Neural progenitor cell (in vitro differentiated cells): Measurements from ENCODE around the gene PIK3R2. TPM values are rescaled to one million over a fixed set of nuclear protein-coding genes. Genes with fewer than 3 reads are reported as not detected.
A peak's percentile ranks its signal among the peaks of the same experiment; 100 is the strongest.

Source experiments
- DNase-seq: peaks from one replicate; pipeline ENCODE4 v3.0.0-alpha.2; 2016; ENCODE audit warnings: low spot score
- H2AFZ ChIP-seq: fragments of 200-600 bp; sonication (generic); replicated peaks from 2 replicates; pipeline ENCODE4 v1.6.1; 2016; ENCODE audit warnings: antibody characterized with exemption
- H3F3A ChIP-seq: fragments of 200-600 bp; sonication (generic); 2 replicates; pipeline ENCODE4 v1.6.1; 2016; ENCODE audit warnings: antibody characterized with exemption, low read depth
- H3K27ac ChIP-seq: fragments of 200-600 bp; sonication (generic); 2 replicates; pipeline ENCODE4 v1.5.1; 2016; ENCODE audit warnings: mild to moderate bottlenecking
- H3K27me3 ChIP-seq: fragments of 200-600 bp; sonication (generic); 2 replicates; pipeline ENCODE4 v1.6.1; 2016; ENCODE audit warnings: mild to moderate bottlenecking, moderate library complexity
- H3K36me3 ChIP-seq: fragments of 200-600 bp; sonication (generic); 2 replicates; pipeline ENCODE4 v1.5.1; 2016
- H3K4me1 ChIP-seq: fragments of 200-600 bp; sonication (generic); 2 replicates; pipeline ENCODE4 v1.6.1; 2016; ENCODE audit warnings: mixed run types
- H3K4me2 ChIP-seq: fragments of 200-600 bp; sonication (generic); 2 replicates; pipeline ENCODE4 v1.6.1; 2016
- H3K4me3 ChIP-seq: fragments of 200-600 bp; sonication (generic); 2 replicates; pipeline ENCODE4 v1.5.1; 2016
- H3K79me2 ChIP-seq: fragments of 200-600 bp; sonication (generic); 2 replicates; pipeline ENCODE4 v1.6.1; 2016; ENCODE audit warnings: low read depth
- H3K9ac ChIP-seq: fragments of 200-600 bp; sonication (generic); 2 replicates; pipeline ENCODE4 v1.6.1; 2016
- H3K9me3 ChIP-seq: fragments of 200-600 bp; sonication (generic); 2 replicates; pipeline ENCODE4 v1.5.1; 2016; ENCODE audit warnings: low read depth
- H4K20me1 ChIP-seq: fragments of 200-600 bp; sonication (generic); 2 replicates; pipeline ENCODE4 v1.6.1; 2016; ENCODE audit warnings: low read depth
- H3K27ac Mint-ChIP-seq: 3 replicates; pipeline ENCODE4 v1.8.0; 2021; ENCODE audit warnings: mixed read lengths
- H3K27me3 Mint-ChIP-seq: 2 replicates; pipeline ENCODE4 v1.8.0; 2022; ENCODE audit warnings: low read depth, mild to moderate bottlenecking, inconsistent platforms, moderate library complexity, mixed read lengths; ENCODE audit not compliant: insufficient read depth
- H3K36me3 Mint-ChIP-seq: 3 replicates; pipeline ENCODE4 v1.8.0; 2021; ENCODE audit warnings: mixed read lengths
- H3K4me1 Mint-ChIP-seq: 3 replicates; pipeline ENCODE4 v1.8.0; 2021; ENCODE audit warnings: mixed read lengths
- H3K4me3 Mint-ChIP-seq: 3 replicates; pipeline ENCODE4 v1.8.0; 2021; ENCODE audit warnings: mild to moderate bottlenecking, moderate library complexity, mixed read lengths
- H3K9me3 Mint-ChIP-seq: 3 replicates; pipeline ENCODE4 v1.8.0; 2020; ENCODE audit warnings: mixed read lengths
- CTCF ChIP-seq: fragments of 200-600 bp; sonication (generic); IDR thresholded peaks from 2 replicates; pipeline ENCODE4 v1.5.1; 2017; ENCODE audit warnings: antibody characterized with exemption, mild to moderate bottlenecking
- EZH2 ChIP-seq: fragments of 200-600 bp; sonication (generic); IDR thresholded peaks from 2 replicates; pipeline ENCODE4 v1.6.1; 2017; ENCODE audit warnings: antibody characterized with exemption, mild to moderate bottlenecking, moderate library complexity
- EZH2phosphoT487 ChIP-seq: fragments of 200-600 bp; sonication (generic); IDR thresholded peaks from 2 replicates; pipeline ENCODE4 v1.6.1; 2017; ENCODE audit warnings: antibody characterized with exemption
- total RNA-seq: library from RNA; depleted of rRNA; stranded (reverse); fragments of >200 nt; gene quantifications from 2 replicates; pipeline ENCODE4 v1.2.3, GENCODE V29; 2015; ENCODE audit warnings: low replicate concordance

The PIK3R2 gene
- total RNA-seq, 1 donor from 2014 or later: 21.4 TPM

- peak within 1 kb of the TSS; percentile 77 for H2AFZ ChIP-seq
- peak within 1 kb of the TSS; percentile 77 for H3K4me3 Mint-ChIP-seq
- no peaks in the 10 kb centered on the region for H4K20me1 ChIP-seq
- H3K27ac ChIP-seq: no peak within 1 kb of the TSS
- H3K9me3 Mint-ChIP-seq: peaks cover 2% of the 10 kb centered on the region
- no peaks in the 10 kb centered on the region for H3K4me1 ChIP-seq
- H3K9ac ChIP-seq: no peak within 1 kb of the TSS
- no peak within 1 kb of the TSS for H3K27ac Mint-ChIP-seq
- no peaks in the 10 kb centered on the region for H3K79me2 ChIP-seq
- DNase-seq: peak; percentile 76
- H3K27me3 Mint-ChIP-seq: peaks cover 27% of the 10 kb centered on the region
- H3K27me3 ChIP-seq: peaks cover 30% of the 10 kb centered on the region
- H3F3A ChIP-seq: peaks cover 17% of the 10 kb centered on the region
- no peaks in the 10 kb centered on the region for H3K36me3 Mint-ChIP-seq
- H3K36me3 ChIP-seq: no peaks in the 10 kb centered on the region
- TF ChIP-seq EZH2phosphoT487 (peak; percentile 28), CTCF (no peak), EZH2 (peak; percentile 66)
- H3K4me3 ChIP-seq: peak within 1 kb of the TSS; percentile 48
- H3K9me3 ChIP-seq: no peaks in the 10 kb centered on the region
- H3K4me2 ChIP-seq: peak within 1 kb of the TSS; percentile 95
- H3K4me1 Mint-ChIP-seq: peaks cover 5% of the 10 kb centered on the region
Measured at GRCh38 chr19:18173572-18174288, 20.8 kb downstream of the PIK3R2 start, which contains the start of gene IFI30. IFI30 (plus strand) TSS chr19:18173813; CDS start chr19:18173842, 29 bp downstream.

GRCh38 chr19:18174983-18175382, 22.0 kb downstream of the PIK3R2 start:
- DNase-seq: no peak

GRCh38 chr19:18176367-18177310, 23.7 kb downstream of the PIK3R2 start:
- H3K4me1 Mint-ChIP-seq: peaks cover 2% of the 10 kb centered on the region
- Histone ChIP-seq H3F3A (peaks cover 17% of the 10 kb centered on the region), H3K79me2 (no peaks in the 10 kb centered on the region), H4K20me1 (no peaks in the 10 kb centered on the region), H3K36me3 (no peaks in the 10 kb centered on the region), H3K27ac (no peak overlapping the region), H2AFZ (no peak overlapping the region), H3K4me1 (no peaks in the 10 kb centered on the region), H3K4me3 (no peak overlapping the region), H3K4me2 (no peak overlapping the region), H3K9ac (no peak overlapping the region), H3K9me3 (no peaks in the 10 kb centered on the region), H3K27me3 (peaks cover 30% of the 10 kb centered on the region)
- TF ChIP-seq CTCF: no peak
- TF ChIP-seq EZH2: no peak
- no peak for TF ChIP-seq EZH2phosphoT487
- H3K4me3 Mint-ChIP-seq: no peak overlapping the region
- no peaks in the 10 kb centered on the region for H3K36me3 Mint-ChIP-seq
- peaks cover 31% of the 10 kb centered on the region for H3K27me3 Mint-ChIP-seq
- no peak for DNase-seq
- H3K27ac Mint-ChIP-seq: peak overlapping the region; percentile 41
- peaks cover 2% of the 10 kb centered on the region for H3K9me3 Mint-ChIP-seq

More at GRCh38 chr19:18174983-18175382, 22.0 kb downstream of the PIK3R2 start:
- H2AFZ ChIP-seq: no peak overlapping the region
- no peaks in the 10 kb centered on the region for H3K4me1 ChIP-seq
- H4K20me1 ChIP-seq: no peaks in the 10 kb centered on the region
- peaks cover 17% of the 10 kb centered on the region for H3F3A ChIP-seq
- H3K79me2 ChIP-seq: no peaks in the 10 kb centered on the region
- H3K27ac ChIP-seq: no peak overlapping the region
- H3K9me3 ChIP-seq: no peaks in the 10 kb centered on the region
- peaks cover 30% of the 10 kb centered on the region for H3K27me3 ChIP-seq
- peaks cover 32% of the 10 kb centered on the region for H3K27me3 Mint-ChIP-seq
- peaks cover 5% of the 10 kb centered on the region for H3K4me1 Mint-ChIP-seq
- H3K27ac Mint-ChIP-seq: no peak overlapping the region
- H3K4me3 ChIP-seq: no peak overlapping the region
- TF ChIP-seq EZH2 (no peak), EZH2phosphoT487 (no peak), CTCF (no peak)
- H3K36me3 ChIP-seq: no peaks in the 10 kb centered on the region
- peak overlapping the region; percentile 71 for H3K4me3 Mint-ChIP-seq
- no peak overlapping the region for H3K4me2 ChIP-seq
- H3K9me3 Mint-ChIP-seq: peaks cover 2% of the 10 kb centered on the region
- H3K9ac ChIP-seq: no peak overlapping the region
- H3K36me3 Mint-ChIP-seq: no peaks in the 10 kb centered on the region
